Measurements from ENCODE around the gene CXCL12.

The CXCL12 gene

DNA sequence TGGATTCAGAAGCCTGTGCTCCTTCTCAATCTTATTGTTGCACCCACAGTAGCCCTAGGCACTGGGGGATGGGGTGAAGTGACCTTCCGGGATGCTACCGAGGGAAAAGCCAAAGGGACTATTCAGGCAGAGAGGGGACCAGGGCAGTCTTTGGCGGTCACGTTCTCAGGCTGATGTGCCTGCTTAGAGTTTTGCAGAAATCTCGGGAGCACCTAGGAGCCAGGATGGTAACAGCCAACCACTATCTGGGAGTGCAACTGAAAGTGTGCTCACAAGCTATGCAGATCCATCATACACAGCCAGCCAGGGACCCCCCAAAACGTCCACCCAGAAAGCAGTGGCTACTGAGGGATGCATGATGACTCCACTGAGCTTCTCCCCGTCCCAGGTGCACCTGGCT is 52.4 kb downstream of the CXCL12 start:
- no peaks in the 10 kb centered on the region for H3K36me3 ChIP-seq (ENCODE audit: insufficient read depth)
- H3K27me3 ChIP-seq (ENCODE audit: insufficient read depth, low read depth): no peaks in the 10 kb centered on the region
- no peaks in the 10 kb centered on the region for H3K79me2 ChIP-seq (ENCODE audit: insufficient read depth, low read depth)
- H4K20me1 ChIP-seq (ENCODE audit: insufficient read depth): no peaks in the 10 kb centered on the region
- H3K4me1 ChIP-seq (ENCODE audit: low read depth, poor library complexity, severe bottlenecking): no peaks in the 10 kb centered on the region
- H3K4me3 ChIP-seq (IDR thresholded peaks at IDR 0.05; ENCODE audit: insufficient read depth, low read depth, low read length): no peak overlapping the region
- no peak overlapping the region for H2AFZ ChIP-seq (ENCODE audit: low read depth)
- H3K9ac ChIP-seq: no peak overlapping the region
- H3K4me2 ChIP-seq: no peak overlapping the region
- TF ChIP-seq CTCF (conservative IDR thresholded peaks at IDR 0.05; ENCODE audit: low read depth, low read length): no peak
- no peak overlapping the region for H3K27ac ChIP-seq

- TF ChIP-seq CTCF (conservative IDR thresholded peaks at IDR 0.05; ENCODE audit: low read depth, low read length): no peak
Measured at GRCh38 chr10:44330431-44330830, 54.5 kb downstream of the CXCL12 start.

DNA sequence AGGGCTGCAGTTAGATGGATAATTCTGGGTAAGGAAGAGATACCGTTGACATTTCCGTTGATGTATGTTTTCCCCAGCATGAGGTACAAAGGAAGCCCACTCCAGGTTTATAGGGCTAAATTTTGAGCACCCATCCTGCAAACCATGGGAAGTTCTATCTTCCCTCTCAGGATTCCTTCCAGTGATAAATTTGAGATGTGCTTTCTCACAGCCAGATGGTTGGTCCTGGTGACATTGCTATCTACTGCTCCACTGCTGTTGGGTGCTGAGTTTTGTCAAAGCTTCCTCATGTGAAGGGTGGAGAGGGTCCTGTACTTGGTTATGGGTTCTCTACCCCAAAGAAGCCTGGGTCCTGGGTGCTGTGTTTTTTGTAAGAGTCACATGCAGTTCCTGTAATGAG is 57.4 kb downstream of the CXCL12 start:
- Histone ChIP-seq H4K20me1 (ENCODE audit: insufficient read depth) (no peaks in the 10 kb centered on the region), H3K4me2 (no peak overlapping the region), H3K4me3 (IDR thresholded peaks at IDR 0.05; ENCODE audit: insufficient read depth, low read depth, low read length) (no peak overlapping the region), H3K27ac (no peak overlapping the region), H3K4me1 (ENCODE audit: low read depth, poor library complexity, severe bottlenecking) (no peaks in the 10 kb centered on the region), H2AFZ (ENCODE audit: low read depth) (no peak overlapping the region), H3K27me3 (ENCODE audit: insufficient read depth, low read depth) (no peaks in the 10 kb centered on the region), H3K9ac (no peak overlapping the region), H3K79me2 (ENCODE audit: insufficient read depth, low read depth) (no peaks in the 10 kb centered on the region), H3K36me3 (ENCODE audit: insufficient read depth) (no peaks in the 10 kb centered on the region)
- TF ChIP-seq CTCF (conservative IDR thresholded peaks at IDR 0.05; ENCODE audit: low read depth, low read length): no peak

More at GRCh38 chr10:44330431-44330830, 54.5 kb downstream of the CXCL12 start:
- Histone ChIP-seq H3K27me3 (ENCODE audit: insufficient read depth, low read depth) (no peaks in the 10 kb centered on the region), H3K36me3 (ENCODE audit: insufficient read depth) (no peaks in the 10 kb centered on the region), H2AFZ (ENCODE audit: low read depth) (no peak overlapping the region), H3K79me2 (ENCODE audit: insufficient read depth, low read depth) (no peaks in the 10 kb centered on the region), H3K4me3 (IDR thresholded peaks at IDR 0.05; ENCODE audit: insufficient read depth, low read depth, low read length) (no peak overlapping the region), H4K20me1 (ENCODE audit: insufficient read depth) (no peaks in the 10 kb centered on the region), H3K27ac (no peak overlapping the region), H3K9ac (no peak overlapping the region), H3K4me2 (no peak overlapping the region), H3K4me1 (ENCODE audit: low read depth, poor library complexity, severe bottlenecking) (no peaks in the 10 kb centered on the region)

Measured in KMS-11 (cell line).